Hepatocyte (in vitro differentiated cells): ENCODE data around the gene RNF227. TPM values are rescaled to one million over a fixed set of nuclear protein-coding genes. Genes with fewer than 3 reads are reported as not detected.
"Not testable (repeated sequence)": the region's sequence is repeated elsewhere in the genome, so short reads cannot be mapped to it uniquely, and the experiment has no call there.

ENCODE experiments used
- DNase-seq: peaks from one replicate; pipeline ENCODE4 v3.0.0-alpha.2; 2016; ENCODE audit warnings: low spot score
- H2AFZ ChIP-seq: fragments of 200-600 bp; sonication (generic); 2 replicates; pipeline ENCODE4 v1.6.0; 2016; ENCODE audit warnings: antibody characterized with exemption, mild to moderate bottlenecking
- H3K27ac ChIP-seq: fragments of 200-600 bp; sonication (generic); 2 replicates; pipeline ENCODE4 v1.5.1; 2016; ENCODE audit warnings: mild to moderate bottlenecking
- H3K27me3 ChIP-seq: fragments of 200-600 bp; sonication (generic); 2 replicates; pipeline ENCODE4 v1.6.1; 2016
- H3K36me3 ChIP-seq: fragments of 200-600 bp; sonication (generic); replicated peaks from 2 replicates; pipeline ENCODE4 v1.5.1; 2016; ENCODE audit warnings: low read depth; ENCODE audit not compliant: insufficient read depth
- H3K4me1 ChIP-seq: fragments of 200-600 bp; sonication (generic); 2 replicates; pipeline ENCODE4 v1.5.1; 2016; ENCODE audit warnings: mild to moderate bottlenecking, moderate library complexity; ENCODE audit not compliant: insufficient read depth
- H3K4me2 ChIP-seq: fragments of 200-600 bp; sonication (generic); 2 replicates; pipeline ENCODE4 v1.6.0; 2016
- H3K4me3 ChIP-seq: fragments of 200-600 bp; sonication (generic); 2 replicates; pipeline ENCODE4 v1.5.1; 2016; ENCODE audit warnings: mild to moderate bottlenecking
- H3K79me2 ChIP-seq: fragments of 200-600 bp; sonication (generic); 2 replicates; pipeline ENCODE4 v1.6.0; 2017; ENCODE audit warnings: mild to moderate bottlenecking
- H3K9me2 ChIP-seq: fragments of 200-600 bp; sonication (generic); replicated peaks from 2 replicates; pipeline ENCODE4 v1.6.0; 2017; ENCODE audit warnings: mild to moderate bottlenecking; ENCODE audit not compliant: insufficient read depth
- H3K9me3 ChIP-seq: fragments of 200-600 bp; sonication (generic); 2 replicates; pipeline ENCODE4 v1.5.1; 2016; ENCODE audit warnings: low read depth, mild to moderate bottlenecking
- H4K20me1 ChIP-seq: fragments of 200-600 bp; sonication (generic); 2 replicates; pipeline ENCODE4 v1.6.0; 2016; ENCODE audit warnings: mild to moderate bottlenecking; ENCODE audit not compliant: insufficient read depth, poor library complexity, severe bottlenecking
- CTCF ChIP-seq: fragments of 200-600 bp; sonication (generic); IDR thresholded peaks from 2 replicates; pipeline ENCODE4 v1.5.1; 2016; ENCODE audit warnings: antibody characterized with exemption, mild to moderate bottlenecking; ENCODE audit not compliant: poor library complexity
- EZH2 ChIP-seq: fragments of 200-600 bp; sonication (generic); IDR thresholded peaks from 2 replicates; pipeline ENCODE4 v1.6.1; 2016; ENCODE audit warnings: antibody characterized with exemption, mild to moderate bottlenecking, borderline replicate concordance
- EZH2phosphoT487 ChIP-seq: fragments of 200-600 bp; sonication (generic); IDR thresholded peaks from one replicate; pipeline ENCODE4 v1.6.1; 2018; ENCODE audit warnings: antibody characterized with exemption, mild to moderate bottlenecking, low read depth, moderate library complexity; ENCODE audit not compliant: unreplicated experiment, severe bottlenecking
- WGBS: methylation state at CpG from one replicate; pipeline ENCODE4 v1.1.6; 2016; ENCODE audit warnings: low lambda C conversion rate; ENCODE audit errors: missing lambda C conversion rate; 5-methylcytosine and 5-hydroxymethylcytosine counted together
- polyA plus RNA-seq: library from polyadenylated mRNA; unstranded; fragments of >200 nt; fragmentation: Nextera tagmentation; extraction: Ambion mirVana; gene quantifications from 2 replicates; pipeline ENCODE4 v1.2.1, GENCODE V29; 2016
- total RNA-seq: library from RNA; depleted of rRNA; stranded (reverse); fragments of >200 nt; gene quantifications from 2 replicates; pipeline ENCODE4 v1.2.3, GENCODE V29; 2014

Gene RNF227
- total and polyA plus RNA-seq, 2 experiments from 2014 or later, result 2.5 to 3.5 TPM

GRCh38 chr17:7956228-7956965, 40.3 kb upstream of the RNF227 start:
- Histone ChIP-seq H3K4me2 (no peak overlapping the region), H3K79me2 (no peaks in the 10 kb centered on the region), H3K9me3 (no peaks in the 10 kb centered on the region), H3K36me3 (no peaks in the 10 kb centered on the region), H3K4me3 (no peak overlapping the region), H3K27me3 (no peaks in the 10 kb centered on the region), H3K4me1 (no peaks in the 10 kb centered on the region), H2AFZ (no peak overlapping the region), H3K9me2 (no peaks in the 10 kb centered on the region), H3K27ac (peak overlapping the region; percentile 56), H4K20me1 (no peaks in the 10 kb centered on the region)
- WGBS, result 75% methylated on average over 11 of the region's 11 CpGs
- peak; percentile 77 for DNase-seq
- TF ChIP-seq EZH2phosphoT487 (no peak), CTCF (no peak), EZH2 (no peak)

GRCh38 chr17:7955414-7956227, 39.5 kb upstream of the RNF227 start:
- no peaks in the 10 kb centered on the region for H3K27me3 ChIP-seq

GRCh38 chr17:7953266-7953665, 37.2 kb upstream of the RNF227 start:
- not testable (repeated sequence) for H3K4me3 ChIP-seq, H3K9me3 ChIP-seq, DNase-seq, H3K4me2 ChIP-seq, H3K36me3 ChIP-seq, H3K9me2 ChIP-seq, H3K4me1 ChIP-seq, H3K27me3 ChIP-seq, H4K20me1 ChIP-seq, H3K79me2 ChIP-seq, H3K27ac ChIP-seq, H2AFZ ChIP-seq
- 95% methylated on average over 13 of the region's 13 CpGs for WGBS

More at GRCh38 chr17:7955414-7956227, 39.5 kb upstream of the RNF227 start:
- H2AFZ ChIP-seq, result no peak overlapping the region
- H3K4me1 ChIP-seq, result no peaks in the 10 kb centered on the region
- no peaks in the 10 kb centered on the region for H3K79me2 ChIP-seq
- DNase-seq, result peak; percentile 23
- no peak overlapping the region for H3K4me2 ChIP-seq
- TF ChIP-seq EZH2 (no peak), EZH2phosphoT487 (no peak), CTCF (no peak)
- no peak overlapping the region for H3K4me3 ChIP-seq
- no peaks in the 10 kb centered on the region for H4K20me1 ChIP-seq
- H3K36me3 ChIP-seq, result no peaks in the 10 kb centered on the region
- WGBS, result 75% methylated on average over 13 of the region's 13 CpGs
- no peaks in the 10 kb centered on the region for H3K9me2 ChIP-seq
- H3K9me3 ChIP-seq, result no peaks in the 10 kb centered on the region
- peak overlapping the region; percentile 56 for H3K27ac ChIP-seq

GRCh38 chr17:7951143-7951792, 35.2 kb upstream of the RNF227 start:
- Histone ChIP-seq H4K20me1 (no peaks in the 10 kb centered on the region), H3K27ac (peak overlapping the region; percentile 67), H3K27me3 (no peaks in the 10 kb centered on the region), H3K9me2 (no peaks in the 10 kb centered on the region), H2AFZ (no peak overlapping the region), H3K4me3 (no peak overlapping the region), H3K4me2 (no peak overlapping the region), H3K36me3 (peaks cover under 1% of the 10 kb centered on the region), H3K4me1 (no peaks in the 10 kb centered on the region), H3K9me3 (no peaks in the 10 kb centered on the region), H3K79me2 (no peaks in the 10 kb centered on the region)
- no peak for TF ChIP-seq CTCF
- TF ChIP-seq EZH2, result no peak
- no peak for TF ChIP-seq EZH2phosphoT487
- DNase-seq, result no peak
- WGBS, result 77% methylated on average over 5 of the region's 5 CpGs
